ENCODE results near the gene SCN2B. TPM values are rescaled to one million over a fixed set of nuclear protein-coding genes. Genes with fewer than 3 reads are reported as not detected.

Gene SCN2B
- total and polyA plus RNA-seq, 10 donors: 0.02 to 0.15 (median 0.04) TPM; not detected in 4

GRCh38 chr11:118155776-118156530, 20.5 kb downstream of the SCN2B start:
- WGBS, 5 donors: 56 to 70% (median 66%) methylated on average over 7 to 11 of the region's 11 CpGs

GRCh38 chr11:118154641-118155040, 21.8 kb downstream of the SCN2B start:
- Histone ChIP-seq H3K9me3 (no peaks in the 10 kb centered on the region), H3K27ac (no peak overlapping the region), H3K4me1 (peaks cover 5 to 26% (median 14%) of the 10 kb centered on the region in 6 donors), H3K36me3 (no peaks in the 10 kb centered on the region), H3K27me3 (replicated peaks in 1 of 7) (peaks cover 4 to 93% (median 62%) of the 10 kb centered on the region in 7 donors), H3K4me3 (no peak overlapping the region)
- no peak for DNase-seq
- intact Hi-C loops (cut with DNase I; ENCODE audit: low total_unique reads): no loop called here
- 73 to 100% (median 87%) methylated on average over 1 of the region's 1 CpG for WGBS, 5 donors
- TF ChIP-seq POLR2A (IDR thresholded peaks at IDR 0.05) (no peak), CTCF (IDR thresholded peaks at IDR 0.05 in 8 of 11, conservative IDR thresholded peaks at IDR 0.05 in 3 of 11) (no peak)

More at GRCh38 chr11:118155776-118156530, 20.5 kb downstream of the SCN2B start:
- H3K4me3 ChIP-seq: no peak overlapping the region
- intact Hi-C loops (cut with DNase I; ENCODE audit: low total_unique reads): no loop called here
- TF ChIP-seq POLR2AphosphoS5 (IDR thresholded peaks at IDR 0.05): no peak
- TF ChIP-seq CTCF (IDR thresholded peaks at IDR 0.05 in 8 of 11, conservative IDR thresholded peaks at IDR 0.05 in 3 of 11): no peak
- no peak for TF ChIP-seq POLR2A (IDR thresholded peaks at IDR 0.05)
- peaks cover 4 to 88% (median 62%) of the 10 kb centered on the region in 7 donors for H3K27me3 ChIP-seq (replicated peaks in 1 of 7)
- no peaks in the 10 kb centered on the region for H3K36me3 ChIP-seq
- no peak overlapping the region for H3K27ac ChIP-seq
- H3K4me1 ChIP-seq: peaks cover 5 to 26% (median 14%) of the 10 kb centered on the region in 6 donors
- no peak for DNase-seq
- no peaks in the 10 kb centered on the region for H3K9me3 ChIP-seq

- H3K36me3 ChIP-seq: no peaks in the 10 kb centered on the region
- no peak overlapping the region for H3K4me3 ChIP-seq
- 87 to 91% (median 88%) methylated on average over 11 of the region's 11 CpGs for WGBS, 5 donors
- peaks cover 4 to 95% (median 62%) of the 10 kb centered on the region in 7 donors for H3K27me3 ChIP-seq (replicated peaks in 1 of 7)
- intact Hi-C loops (cut with DNase I; ENCODE audit: low total_unique reads): no loop called here
- H3K27ac ChIP-seq: no peak overlapping the region
- H3K9me3 ChIP-seq: no peaks in the 10 kb centered on the region
- DNase-seq: no peak
- TF ChIP-seq CTCF (IDR thresholded peaks at IDR 0.05 in 8 of 11, conservative IDR thresholded peaks at IDR 0.05 in 3 of 11): no peak
- no peak for TF ChIP-seq POLR2AphosphoS5 (IDR thresholded peaks at IDR 0.05)
- TF ChIP-seq POLR2A (IDR thresholded peaks at IDR 0.05): no peak
- peaks cover 5 to 26% (median 14%) of the 10 kb centered on the region in 6 donors for H3K4me1 ChIP-seq
Measured at GRCh38 chr11:118153976-118154375, 22.5 kb downstream of the SCN2B start.

- no peaks in the 10 kb centered on the region for H3K36me3 ChIP-seq
- intact Hi-C loops (cut with DNase I; ENCODE audit: low total_unique reads): no loop called here
- H3K27ac ChIP-seq: no peak overlapping the region
- H3K4me3 ChIP-seq: peak overlapping the region in 6 of 8 donors; percentile 38 to 69 (median 44)
- 21 to 33% (median 27%) methylated on average over 14 to 16 of the region's 16 CpGs for WGBS, 5 donors
- no peaks in the 10 kb centered on the region for H3K9me3 ChIP-seq
- H3K27me3 ChIP-seq (replicated peaks in 1 of 7): peaks cover 4 to 95% (median 62%) of the 10 kb centered on the region in 7 donors
- no peak for TF ChIP-seq POLR2A (IDR thresholded peaks at IDR 0.05)
- no peak for TF ChIP-seq CTCF (IDR thresholded peaks at IDR 0.05 in 8 of 11, conservative IDR thresholded peaks at IDR 0.05 in 3 of 11)
- TF ChIP-seq POLR2AphosphoS5 (IDR thresholded peaks at IDR 0.05): no peak
- peaks cover 5 to 26% (median 14%) of the 10 kb centered on the region in 6 donors for H3K4me1 ChIP-seq
- DNase-seq: no peak
Measured at GRCh38 chr11:118153516-118153915, 22.9 kb downstream of the SCN2B start.
